Kidney capillary endothelial cell (primary cell): ENCODE measurements around the gene ADORA2A.

Experiments used
- DNase-seq: peaks from one replicate; pipeline ENCODE4 v3.0.0-alpha.2; 2018; ENCODE audit warnings: low spot score

Gene ADORA2A

DNA sequence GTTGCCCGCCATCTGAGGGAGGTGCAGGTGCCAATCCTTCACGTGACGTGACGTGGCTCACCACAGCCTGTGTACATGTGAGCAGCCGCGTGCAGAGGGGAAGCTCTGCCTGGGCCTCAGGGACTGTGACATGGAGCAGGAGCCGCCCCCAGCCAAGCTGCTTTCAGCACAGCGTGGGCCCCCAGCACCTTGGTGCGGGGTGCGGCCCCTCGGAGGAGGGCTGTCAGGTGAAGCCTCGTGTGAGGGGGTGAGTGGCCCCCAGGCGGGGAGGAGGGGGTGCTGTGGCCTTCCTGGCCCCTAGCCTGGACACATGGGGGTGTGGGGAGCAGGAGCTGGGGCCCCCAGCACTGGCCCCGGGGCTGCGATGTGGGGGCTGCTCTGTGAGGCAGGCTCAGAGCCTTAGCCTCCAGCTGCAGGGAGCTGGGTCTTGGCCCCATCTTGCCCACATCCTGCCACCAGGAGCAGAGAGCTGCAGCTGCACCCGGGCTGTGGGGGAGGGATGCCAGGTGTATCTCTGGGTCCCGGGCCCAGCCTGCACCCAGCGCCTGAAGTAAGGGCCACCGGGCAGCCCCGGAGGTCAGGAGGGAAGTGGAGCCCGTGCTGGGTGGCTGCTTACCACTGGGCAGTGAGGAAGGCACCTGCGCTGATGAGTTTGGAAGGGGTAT, at the start of gene ADORA2A:
Gene ADORA2A (plus strand): TSS at position 100 of the 665 bp plus-strand sequence. CDS start 5,806 bp downstream, outside the sequence.
- DNase-seq = no peak

DNA sequence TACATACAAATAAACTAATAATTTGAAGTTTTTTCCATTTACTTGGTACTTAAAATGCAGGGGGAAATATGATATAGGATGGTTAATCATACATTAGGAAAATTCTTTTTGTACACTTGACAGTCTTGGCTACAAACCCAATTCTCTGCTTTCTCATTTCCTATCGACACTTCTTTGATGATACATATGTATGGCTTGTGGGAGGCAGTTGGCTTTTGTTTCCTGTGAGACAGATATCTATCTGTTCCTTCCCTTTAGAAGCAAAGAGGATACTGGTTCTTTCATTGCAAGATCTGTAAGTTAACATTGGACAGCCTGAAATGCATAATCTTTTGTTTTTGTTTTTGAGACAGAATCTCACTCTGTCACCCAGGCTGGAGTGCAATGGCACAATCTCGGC, 47.9 kb upstream of the ADORA2A start:
- DNase-seq = peak; percentile 56

DNA sequence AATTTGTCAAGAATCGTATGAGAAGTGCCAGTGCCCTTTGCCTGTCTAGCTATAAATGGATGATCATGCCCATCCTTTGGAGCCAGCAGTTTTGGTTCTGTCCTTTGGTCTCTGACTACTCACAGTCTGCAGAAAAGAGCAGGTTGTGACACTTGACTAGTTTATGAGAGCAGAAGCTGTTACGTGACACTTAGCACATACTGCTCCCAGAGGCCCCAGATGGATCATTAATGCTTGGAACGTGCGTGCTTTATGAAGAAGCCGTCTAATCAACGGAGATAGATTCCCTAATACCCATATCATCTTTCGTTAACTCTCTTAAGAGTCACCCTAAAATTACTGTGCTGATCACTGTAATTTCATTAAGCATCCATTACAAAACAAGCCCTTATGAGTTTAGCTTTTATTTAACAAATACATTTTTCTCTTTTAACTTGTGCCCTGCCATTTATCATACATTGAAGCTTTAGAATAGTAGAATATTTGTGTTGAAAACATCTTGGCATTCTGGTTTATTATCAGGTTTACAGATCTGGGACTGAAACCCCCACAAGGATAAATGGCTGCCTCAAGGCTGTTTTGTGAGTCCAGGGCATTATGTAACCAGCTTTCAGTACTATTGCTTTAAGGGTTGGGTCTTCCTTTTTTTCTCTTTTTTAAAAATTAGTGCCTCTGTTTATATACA, 47.0 kb upstream of the ADORA2A start:
- no peak for DNase-seq

DNA sequence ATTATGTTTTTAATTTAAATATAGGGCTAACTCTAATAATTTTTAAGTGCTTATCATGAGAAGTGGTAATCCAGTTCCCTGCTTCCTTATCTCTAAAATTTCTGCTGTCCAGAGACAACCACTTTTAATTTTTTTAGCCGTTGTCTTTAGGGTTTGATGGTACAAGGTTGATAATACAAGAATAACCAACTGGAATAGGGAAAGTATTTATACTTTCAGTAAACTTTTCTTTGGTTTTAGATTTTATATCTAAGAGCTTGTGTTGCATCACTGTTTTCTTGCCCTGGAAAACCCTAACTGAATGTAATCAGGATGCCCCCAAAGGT, 46.5 kb upstream of the ADORA2A start:
- DNase-seq = no peak

DNA sequence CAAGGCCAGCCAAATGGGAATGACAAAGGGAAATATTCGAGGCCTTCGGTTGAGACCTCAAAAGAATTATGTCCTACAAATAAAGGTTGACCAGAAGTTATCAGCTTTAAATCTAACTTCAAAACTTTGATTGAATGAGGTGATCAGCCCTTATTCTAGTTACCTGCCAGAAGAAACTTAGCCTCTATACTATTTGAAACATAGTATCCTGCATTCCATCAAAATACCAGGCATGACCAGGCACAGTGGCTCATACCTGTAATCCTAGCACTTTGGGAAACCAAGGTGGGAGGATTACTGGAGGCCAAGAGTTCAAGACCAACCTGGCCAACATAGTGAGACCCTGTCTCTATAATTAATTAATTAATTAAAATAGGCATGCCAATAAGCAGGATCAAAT, 44.3 kb upstream of the ADORA2A start:
- DNase-seq = no peak

DNA sequence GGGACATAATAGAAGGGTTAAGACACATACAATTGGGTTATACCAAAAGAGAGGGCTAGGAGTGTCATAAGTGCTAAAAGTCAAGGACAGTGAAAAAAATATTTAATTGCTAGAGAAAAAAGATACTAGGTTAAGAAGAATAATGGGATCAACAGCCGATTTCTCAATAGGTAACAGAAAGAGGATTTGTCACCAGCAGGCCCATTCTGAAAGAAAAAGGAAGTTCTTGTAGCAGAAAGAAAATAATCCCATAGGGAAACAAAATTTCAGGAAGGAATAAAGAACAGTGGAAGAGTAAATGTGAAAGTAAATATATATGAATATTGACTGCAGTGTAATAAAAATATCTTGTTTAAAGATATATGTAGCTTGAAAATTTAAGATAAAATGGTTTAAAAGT, 43.3 kb upstream of the ADORA2A start:
- no peak for DNase-seq

DNA sequence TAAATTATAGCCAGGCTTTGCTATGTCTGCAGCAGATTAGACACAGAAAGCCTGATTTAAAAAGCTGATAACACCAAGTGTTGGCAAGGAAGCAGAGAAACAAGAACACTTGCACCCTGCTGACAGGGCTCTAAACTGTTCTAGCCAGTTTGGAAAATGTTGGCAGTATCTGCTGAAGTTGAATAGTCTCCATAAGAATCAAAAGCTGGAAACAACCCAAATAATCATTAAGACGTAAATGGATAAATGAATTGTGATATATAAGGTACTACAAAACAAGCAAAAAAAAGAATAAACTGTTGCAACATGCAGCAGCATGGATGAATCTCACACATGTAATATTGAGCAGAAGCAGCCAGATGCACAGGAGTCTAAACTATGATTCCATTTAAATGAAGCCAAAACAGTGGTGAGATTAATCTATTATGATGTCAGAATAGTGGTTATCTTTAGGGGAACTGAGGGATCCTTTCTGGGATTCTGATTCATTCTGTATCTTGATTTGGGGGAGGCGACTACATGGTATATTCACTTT, 40.4 kb upstream of the ADORA2A start:
- DNase-seq = no peak

DNA sequence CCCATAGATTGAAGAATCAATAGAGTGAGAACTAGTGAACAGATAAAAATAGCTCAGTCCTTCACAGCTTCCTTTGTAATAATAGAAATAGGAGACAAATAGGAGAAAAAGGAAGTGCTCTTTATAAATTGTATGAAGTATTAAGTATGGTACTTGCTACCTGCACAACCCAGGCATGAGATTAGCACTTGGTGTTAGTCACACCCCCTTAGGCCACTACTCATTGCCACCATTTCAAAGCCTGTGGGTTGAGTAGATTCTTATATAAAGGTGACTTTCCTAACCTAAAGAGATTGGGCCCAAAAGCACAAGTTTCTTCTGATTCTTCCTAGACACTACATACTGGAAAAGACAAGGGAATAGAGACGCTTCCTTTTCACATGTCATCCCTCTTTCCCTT, 37.7 kb upstream of the ADORA2A start:
- no peak for DNase-seq

DNA sequence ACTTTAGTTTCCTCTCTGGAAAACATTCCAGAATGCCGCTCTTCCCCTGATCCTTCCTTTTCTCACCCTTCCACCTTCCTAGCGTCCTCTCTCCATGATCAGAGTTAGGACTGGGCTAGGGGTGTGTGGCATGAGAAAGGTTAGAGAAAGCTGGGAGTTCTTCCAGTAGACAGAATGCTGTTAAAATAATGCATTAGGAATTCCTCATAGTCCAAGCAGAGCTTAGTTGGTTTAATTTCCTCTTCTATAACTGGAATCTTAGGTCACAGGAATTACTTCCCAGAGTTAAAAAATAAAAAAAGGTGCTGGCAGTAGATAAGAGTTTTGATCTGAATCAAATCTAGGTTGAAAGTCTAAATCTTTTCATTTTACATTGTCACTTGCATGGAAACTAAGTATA, 37.2 kb upstream of the ADORA2A start:
- no peak for DNase-seq

DNA sequence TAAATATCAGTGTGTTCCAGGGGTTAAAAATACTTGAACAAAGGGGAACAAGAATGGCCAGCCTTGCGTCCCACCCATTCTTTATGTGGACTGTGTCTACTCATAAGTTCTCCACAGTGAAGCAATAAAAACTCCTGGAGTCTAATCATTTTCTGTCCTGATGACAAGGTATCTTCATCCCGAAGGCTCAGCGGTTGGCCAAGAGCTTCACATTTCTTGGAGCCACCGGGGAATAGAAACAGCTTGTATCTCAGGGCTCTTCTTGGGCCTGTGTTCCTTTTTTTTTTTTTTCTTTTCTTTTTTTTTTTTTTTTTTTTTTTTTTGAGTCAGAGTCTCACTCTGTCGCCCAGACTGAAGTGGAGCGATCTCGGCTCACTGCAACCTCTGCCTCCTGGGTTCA, 36.8 kb upstream of the ADORA2A start:
- DNase-seq = no peak

DNA sequence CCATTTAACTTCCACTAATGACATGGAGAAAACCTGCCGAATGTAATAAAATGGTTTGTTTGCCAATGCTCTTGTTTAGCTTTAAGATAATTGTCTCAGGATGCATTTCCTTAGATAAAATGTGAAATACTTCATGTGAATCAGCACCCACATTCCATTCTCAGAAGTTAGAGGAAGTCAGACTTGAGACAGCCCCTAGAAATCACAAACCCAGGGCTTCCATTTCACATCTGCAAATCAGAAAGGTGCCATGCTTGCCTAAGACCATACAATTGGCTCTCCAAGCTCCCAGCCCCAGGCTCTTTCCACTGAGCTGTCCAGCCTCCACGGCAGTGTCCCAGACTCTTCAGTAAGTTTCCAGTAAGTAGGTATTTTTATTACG, 35.6 kb upstream of the ADORA2A start:
- peak; percentile 58 for DNase-seq

DNA sequence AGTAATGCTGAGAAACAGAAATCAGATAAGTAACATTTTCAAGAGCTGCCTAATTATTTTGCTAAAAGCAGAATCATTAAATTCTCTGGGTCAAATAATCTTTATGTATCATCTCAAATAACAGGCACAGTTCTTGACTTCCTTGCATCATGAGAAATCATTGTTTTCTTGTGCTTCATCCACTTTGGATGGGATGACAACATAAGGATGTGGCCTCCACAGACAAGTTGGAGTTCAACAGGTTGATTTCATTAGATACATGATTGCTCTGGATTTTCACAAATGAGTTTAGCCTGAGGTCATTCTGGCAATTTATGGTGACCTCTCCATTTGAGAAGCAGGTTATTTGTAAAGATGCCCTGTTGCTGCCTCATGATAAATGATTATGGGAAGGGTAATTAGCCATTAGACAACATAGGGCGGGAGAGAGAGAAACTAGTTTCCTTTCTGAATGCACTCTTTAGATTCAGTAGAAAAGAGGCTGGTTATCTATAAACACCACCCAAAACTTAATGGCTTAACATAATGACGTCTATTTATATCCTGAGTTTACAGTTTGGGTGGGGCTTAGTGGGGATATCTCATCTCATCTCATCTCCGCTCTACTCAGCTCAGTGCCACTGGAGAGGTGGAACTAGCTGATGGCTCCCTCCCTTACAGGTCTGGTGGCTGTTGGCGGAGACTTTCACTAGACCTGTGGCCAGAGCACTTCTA, 35.0 kb upstream of the ADORA2A start:
- no peak for DNase-seq

DNA sequence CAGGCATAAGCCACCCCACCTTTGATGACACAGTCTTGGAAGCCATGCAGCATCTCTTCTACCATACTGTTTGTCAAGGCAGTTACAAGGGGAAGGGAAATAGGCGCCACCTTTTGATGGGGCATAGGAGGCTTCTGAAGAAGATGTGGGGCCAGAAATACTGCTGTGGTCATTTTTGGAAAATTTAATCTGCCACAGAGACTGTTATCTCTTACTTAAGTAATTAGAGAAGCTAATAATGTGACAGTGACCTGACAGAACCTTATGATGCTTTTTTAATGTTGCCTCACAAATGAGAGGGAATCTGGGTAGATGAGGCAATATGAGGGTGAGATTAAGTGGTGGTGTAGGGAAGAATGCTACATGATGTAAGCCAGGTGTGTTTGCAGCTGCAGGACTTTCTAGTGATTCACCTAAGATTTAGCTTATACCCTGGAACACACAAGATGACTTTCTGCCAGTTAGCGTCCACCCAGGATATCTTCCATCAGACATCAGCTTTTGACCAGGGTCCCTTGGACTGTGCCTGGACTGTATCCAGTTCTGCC, 34.3 kb upstream of the ADORA2A start:
- no peak for DNase-seq

DNA sequence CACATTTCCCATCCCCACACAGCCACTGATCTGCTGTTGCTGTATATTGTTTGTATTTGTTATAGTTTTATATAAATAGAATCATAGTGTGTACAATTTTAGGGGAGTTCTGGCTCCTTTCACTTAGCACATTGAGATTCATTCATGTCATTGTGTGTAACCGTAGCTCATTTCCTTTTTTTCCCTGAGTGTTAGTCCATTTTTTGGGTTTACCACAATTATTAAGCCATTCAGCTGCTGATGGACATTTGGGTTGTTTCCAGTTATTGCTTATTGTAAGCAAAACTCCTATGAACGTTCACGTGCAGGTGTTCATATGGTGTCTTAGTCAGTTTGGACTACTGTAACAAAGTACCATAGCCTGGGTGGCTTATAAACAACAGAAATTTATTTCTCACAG, 33.6 kb upstream of the ADORA2A start:
- no peak for DNase-seq

DNA sequence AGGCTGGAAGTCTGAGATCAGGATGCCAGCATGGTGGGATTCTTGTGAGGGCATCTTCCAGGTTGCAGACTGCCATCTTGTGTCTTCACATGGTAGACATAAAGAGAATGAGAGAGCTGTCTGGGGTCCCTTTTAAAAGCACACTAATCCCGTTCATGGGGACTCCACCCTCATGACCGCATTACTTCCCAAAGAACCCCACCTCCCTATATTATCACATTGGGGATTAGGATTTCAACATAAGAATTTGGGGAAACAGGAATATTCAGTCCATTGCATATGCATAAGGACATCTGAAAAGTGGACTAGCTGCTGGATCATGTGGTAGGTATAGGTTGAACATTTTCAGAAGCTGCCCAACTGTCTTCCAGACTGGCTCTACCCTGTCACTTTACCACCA, 33.1 kb upstream of the ADORA2A start:
- no peak for DNase-seq

DNA sequence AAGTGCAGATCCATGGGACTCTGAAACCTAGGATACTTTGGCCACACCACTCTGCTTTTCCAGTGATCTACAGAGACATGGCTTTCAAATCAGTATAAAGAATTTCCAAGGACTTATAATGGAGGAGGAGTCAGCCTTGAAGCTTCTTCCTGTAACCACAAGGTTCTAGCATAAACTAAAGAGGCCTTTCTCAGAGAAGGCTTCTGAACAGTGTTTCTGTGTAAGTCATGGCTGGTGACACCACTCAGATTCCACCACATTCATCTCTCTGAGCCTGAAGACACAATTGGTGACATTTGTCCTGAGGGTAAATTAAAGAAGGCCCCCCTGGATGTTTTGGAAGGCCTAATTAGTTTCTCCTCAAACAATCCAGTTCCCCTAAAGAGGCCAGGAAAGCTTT, 29.0 kb upstream of the ADORA2A start:
- no peak for DNase-seq

DNA sequence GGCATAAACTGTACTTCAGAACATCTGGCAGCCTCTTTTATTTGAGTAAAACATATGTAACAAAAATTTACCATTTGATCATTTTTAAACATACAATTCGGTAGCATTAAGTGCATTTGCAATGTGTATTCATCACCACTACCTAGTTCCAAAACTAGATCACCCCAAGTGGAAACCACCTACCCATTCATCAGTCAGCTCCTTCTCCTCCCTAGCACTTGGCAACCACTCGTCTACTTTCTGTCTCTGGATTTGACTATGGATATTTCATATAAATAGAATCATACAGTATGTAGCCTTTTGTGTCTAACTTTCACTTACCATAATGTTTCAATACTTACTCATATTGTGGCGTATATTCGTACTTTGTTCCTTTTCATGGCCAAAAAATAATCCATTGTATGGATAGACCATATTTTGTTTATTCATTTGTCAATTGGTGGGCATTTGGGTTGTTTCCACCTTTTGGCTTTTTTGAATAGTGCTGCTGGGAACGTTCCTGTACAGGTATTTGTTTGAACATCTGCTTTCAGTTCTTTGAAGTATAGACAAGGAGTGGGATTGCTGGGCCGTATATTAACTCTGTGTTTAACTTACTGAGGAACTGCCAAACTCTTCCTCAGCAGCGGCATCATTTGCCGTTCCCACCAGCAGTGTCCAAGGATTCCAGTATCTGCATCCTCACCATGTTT, 27.2 kb upstream of the ADORA2A start:
- DNase-seq = no peak

DNA sequence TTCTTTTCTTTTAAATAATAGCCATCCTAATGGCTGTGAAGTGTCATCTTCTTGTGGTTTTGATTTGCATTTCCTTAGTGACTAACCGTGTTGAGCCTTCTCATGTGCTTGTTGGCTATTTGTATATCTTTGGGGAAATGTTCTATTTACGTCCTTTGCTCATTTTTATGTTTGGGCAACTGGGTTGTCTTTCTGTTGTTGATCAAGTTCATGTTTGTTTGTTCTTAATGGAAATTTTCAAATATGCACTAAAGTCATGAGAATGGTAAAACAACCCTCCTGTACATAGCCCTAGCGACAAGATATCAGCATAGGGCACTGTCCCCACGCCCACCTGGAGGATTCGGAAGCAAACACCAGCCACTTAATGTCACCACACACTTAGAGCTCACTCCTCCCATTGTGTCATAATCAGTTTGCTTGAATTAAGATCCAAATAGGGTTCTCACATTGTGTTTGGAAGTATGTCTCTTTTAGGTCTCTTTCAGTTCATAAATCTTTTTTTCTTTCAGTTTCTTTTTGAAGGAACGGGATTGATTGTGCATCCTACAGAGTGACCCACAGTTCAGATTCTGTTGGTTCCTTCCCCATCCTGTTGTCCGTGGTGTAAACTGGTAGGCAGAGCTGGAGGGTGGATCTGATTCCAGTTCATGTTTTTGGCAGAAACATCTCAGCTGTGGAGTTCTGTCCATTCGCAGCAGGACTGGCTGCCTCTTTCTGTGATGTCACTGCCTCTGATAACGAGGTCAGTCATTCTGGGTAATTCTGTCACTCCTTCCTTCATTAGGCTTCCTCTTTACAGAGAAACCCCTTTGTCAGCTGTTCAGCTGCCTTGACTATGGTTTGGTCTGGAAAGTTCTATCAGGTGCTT, 26.4 kb upstream of the ADORA2A start:
- no peak for DNase-seq

DNA sequence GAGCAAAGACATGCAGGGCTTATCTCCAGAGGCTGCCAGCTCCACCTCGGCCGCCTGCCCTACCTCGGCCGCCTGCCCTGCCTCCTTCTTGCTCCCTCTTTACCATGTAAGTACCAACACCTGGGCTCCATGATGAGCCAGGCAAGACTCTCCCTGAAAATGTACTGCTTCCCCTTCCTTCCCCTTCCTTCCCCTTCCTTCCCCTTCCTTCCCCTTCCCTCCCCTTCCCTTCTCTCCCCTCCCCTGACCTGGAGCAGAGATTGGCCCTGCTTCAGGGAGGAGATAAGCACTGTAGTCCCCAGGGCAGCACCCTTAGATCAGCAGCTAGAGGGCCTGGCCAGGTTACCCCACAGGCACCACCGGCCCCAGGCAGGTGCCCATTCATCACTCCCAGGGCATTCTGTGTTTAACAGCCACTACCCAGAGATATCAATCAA, 25.4 kb upstream of the ADORA2A start:
- no peak for DNase-seq

DNA sequence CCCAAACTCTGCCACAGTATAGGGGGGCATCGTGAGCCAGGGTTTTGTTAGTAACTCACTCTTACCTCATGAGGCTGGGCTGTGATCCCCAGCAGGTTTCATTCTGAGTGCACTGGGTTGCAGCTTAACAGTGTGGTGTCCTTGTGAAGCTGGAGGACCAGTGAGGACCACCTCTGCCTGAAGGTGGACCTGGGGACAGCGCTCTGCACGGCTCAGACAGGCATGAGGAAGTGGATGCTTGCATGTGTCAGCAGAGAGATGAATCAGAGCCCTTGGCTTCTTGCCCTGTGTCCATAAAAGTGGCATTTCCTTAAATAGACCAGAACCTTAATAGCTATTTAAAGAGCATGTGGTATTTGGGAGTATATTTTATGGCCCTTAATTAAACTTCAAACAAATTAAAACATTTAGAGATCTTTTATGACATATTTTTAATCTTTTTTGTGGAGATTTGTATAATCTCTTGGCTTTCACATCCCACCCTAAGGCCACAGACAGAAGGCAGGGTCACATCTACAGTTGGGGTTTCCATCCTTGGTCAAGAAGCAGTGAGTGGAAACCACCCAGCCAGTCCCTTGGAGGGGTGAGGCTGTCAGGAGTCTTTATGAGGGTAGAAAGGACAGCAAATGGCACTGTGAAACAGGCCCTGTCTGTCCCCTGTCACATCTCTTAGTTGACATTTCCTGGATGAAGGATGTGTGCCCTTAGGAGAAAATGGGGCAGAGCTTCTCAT, 24.8 kb upstream of the ADORA2A start:
- peak; percentile 94 for DNase-seq

DNA sequence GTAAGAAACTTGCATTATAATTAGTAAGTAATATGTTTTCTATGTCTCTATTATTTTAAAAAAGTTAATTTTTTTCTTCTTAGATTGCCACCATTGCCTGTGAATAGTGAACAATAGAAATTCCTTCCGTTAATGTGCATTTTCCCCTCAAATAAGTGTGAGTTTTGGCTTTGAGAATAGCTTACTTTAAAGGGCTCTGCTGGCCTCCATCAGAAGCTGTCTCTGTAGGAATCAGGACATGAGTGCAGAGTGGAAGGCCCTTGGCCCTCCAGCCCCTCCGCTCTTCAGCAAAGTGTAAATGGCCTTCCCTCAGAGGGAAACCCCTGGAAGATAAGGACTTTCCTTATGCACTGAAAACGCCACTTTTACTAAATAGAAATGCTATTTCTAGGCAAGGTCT, 24.1 kb upstream of the ADORA2A start:
- no peak for DNase-seq
